Measurements from ENCODE around the gene SIK3.
"Not testable (repeated sequence)": the region's sequence is repeated elsewhere in the genome, so short reads cannot be mapped to it uniquely, and the experiment has no call there.

Gene SIK3

DNA sequence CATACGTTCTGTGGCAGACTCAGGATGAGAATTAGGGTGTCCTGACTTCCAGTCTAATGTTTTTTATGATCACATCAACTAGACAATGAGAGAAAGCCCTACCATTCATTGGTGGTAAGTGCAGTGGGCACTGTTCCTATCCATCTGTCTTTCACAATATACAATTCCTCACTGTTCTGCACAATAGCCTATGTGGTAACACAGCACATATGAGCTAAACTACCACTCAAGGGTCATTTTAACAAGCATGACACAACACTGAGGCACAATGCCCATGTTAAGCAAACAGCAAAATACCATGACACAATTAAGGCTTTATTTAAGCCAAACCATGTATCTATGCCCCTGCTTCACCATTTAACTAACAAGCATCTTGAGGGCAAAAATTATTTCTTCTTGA lies 52.3 kb downstream of the SIK3 start:
- DNase-seq (ENCODE audit: low spot score): peak; percentile 15

DNA sequence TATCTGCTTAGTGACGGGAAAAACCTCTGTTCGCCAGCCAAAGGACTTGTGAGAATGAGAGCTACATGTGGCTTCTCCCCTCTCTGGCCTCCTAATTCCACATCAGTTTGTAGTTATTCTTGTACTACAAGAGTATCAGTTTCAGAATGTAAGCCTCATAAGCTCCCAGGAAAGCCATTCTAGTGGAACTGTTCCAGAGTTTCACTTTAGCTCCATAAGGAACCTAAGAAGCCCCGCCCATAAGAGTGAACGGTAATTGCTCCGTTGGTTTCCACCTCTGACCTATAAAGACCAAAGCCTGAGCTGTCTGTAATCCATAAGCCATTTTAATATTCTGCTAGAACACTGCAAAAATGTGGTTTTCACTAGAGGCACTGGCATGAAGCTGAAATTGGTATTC lies 53.0 kb downstream of the SIK3 start:
- peak; percentile 12 for DNase-seq (ENCODE audit: low spot score)

GRCh38 chr11:117044287-117045035 lies 53.8 kb downstream of the SIK3 start:
- no peak for DNase-seq (ENCODE audit: low spot score)

GRCh38 chr11:117042689-117043088 lies 55.5 kb downstream of the SIK3 start:
- no peak for DNase-seq (ENCODE audit: low spot score)

- no peak for DNase-seq (ENCODE audit: low spot score)
Measured at GRCh38 chr11:117039900-117040299, 58.3 kb downstream of the SIK3 start.

DNA sequence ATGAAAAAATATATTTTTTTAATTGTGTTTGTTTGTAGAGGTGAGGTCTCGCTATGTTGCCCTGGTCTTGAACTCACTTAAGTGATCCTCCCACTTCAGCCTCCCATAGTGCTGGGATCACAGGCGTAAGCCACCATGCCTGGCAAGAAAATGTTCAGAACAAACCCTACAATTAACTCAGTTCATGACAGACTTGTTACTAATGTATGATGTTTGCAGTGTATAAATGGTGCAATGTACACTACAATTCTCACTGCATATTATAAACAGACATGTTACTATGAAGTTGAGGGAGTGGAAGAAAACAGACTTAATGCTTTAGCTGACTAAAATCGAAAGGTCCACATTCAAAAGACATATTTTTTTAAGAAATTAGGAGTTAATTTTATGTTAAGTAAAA lies 59.0 kb downstream of the SIK3 start:
- DNase-seq (ENCODE audit: low spot score): no peak

GRCh38 chr11:117037975-117038350 lies 60.3 kb downstream of the SIK3 start:
- no peak for DNase-seq (ENCODE audit: low spot score)

DNA sequence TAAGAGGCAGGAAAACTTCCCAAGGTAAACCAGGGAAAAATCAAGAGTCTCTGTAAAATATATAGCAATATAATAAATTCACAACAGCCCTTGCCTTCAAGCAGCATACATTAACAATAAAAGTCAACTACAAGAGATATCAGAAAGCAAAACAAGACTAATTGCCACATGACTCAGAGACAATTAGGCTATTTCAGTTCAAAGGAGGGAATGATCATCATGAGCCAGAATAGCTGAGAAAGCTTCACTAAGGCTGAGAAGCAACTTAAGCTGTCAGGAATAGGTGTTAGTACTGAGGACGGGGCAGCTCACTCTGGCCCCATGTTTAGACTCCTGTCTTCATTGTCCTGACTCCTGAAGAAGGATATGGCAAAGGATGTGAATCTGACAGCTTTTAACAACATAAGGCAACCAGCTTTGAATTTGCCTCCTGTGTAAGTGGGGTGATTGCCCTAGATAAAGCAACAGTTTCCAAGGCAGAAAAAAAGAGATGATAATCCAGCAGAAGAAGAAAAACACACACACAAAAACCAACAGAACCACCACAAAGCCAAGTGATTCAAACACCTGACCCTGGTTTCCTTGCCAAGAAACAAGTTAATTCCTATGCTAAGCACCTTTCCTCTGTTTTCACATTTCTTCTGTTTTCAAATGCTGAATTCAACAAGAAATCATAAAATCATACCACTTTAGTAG lies 60.8 kb downstream of the SIK3 start:
- no peak for DNase-seq (ENCODE audit: low spot score)

GRCh38 chr11:117034901-117035300 lies 63.3 kb downstream of the SIK3 start:
- DNase-seq (ENCODE audit: low spot score): no peak

DNA sequence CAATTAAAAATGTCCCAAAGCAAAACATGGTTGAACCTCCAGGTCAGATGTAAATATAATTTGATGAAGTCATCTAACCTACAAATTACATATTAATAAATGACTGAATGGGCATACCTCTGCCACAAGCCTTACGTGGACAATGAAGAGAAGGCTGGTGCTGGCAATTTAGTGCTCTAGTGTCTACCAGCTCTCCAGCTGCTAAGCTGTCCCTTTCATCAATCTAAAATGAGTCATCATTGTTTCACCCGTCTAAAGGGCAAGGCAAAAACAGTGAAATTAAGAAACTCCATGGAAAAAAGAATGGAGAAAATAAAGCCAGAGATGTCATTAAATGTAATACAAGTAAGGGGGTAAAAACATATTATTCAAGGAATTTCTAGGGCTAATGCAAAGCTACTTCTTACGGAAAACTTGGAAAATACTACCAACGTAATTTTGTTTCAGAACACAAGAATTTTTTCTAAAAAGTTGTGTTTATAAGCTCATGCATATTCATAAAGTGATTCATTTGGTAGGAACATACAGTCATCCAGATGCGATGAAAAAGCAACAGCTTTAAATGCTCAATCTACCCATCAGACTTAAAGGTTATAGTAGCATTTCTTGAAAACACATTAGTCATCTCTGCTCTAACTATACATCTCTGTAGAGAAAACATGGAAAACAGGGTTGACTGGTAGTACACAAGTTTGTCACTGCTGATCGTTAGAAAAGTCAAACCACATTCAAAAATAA lies 71.5 kb downstream of the SIK3 start:
- DNase-seq (ENCODE audit: low spot score): peak; percentile 38

DNA sequence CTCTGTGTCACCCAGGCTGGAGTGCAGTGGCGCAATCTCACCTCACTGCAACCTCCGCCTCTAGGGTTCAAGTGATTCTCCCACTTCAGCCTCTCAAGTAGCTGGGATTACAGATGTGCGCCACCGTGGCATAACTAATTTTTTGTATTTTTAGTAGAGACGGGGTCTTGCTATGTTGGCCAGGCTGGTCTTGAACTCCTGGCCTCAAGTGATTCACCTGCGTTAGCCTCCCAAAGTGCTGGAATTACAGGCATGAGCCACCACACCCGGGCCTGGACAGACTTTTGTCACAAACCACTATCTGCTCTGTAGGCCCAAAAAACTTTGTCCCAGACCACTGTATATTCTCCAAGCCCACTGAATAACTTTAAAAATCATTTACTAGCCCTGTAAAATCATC lies 74.5 kb downstream of the SIK3 start:
- DNase-seq (ENCODE audit: low spot score): not testable (repeated sequence)

DNA sequence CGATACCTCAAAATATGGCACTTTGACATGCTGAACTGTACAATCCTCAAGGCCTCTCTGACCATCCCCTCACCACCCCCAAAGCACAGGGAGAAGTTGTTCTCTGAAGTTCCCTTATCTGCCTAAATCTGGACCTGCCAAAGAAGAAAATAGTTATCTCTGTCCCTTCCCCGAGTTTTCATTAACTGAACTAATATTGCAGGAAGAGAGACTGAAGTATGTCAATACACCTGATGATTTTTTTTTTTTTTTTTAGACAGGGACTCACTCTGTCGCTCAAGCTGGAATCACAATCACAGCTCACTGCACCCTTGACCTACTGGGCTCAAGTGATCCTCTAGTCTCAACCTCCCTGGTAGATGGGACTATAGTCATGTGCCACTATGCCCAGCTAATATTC lies 75.0 kb downstream of the SIK3 start:
- no peak for DNase-seq (ENCODE audit: low spot score)

DNA sequence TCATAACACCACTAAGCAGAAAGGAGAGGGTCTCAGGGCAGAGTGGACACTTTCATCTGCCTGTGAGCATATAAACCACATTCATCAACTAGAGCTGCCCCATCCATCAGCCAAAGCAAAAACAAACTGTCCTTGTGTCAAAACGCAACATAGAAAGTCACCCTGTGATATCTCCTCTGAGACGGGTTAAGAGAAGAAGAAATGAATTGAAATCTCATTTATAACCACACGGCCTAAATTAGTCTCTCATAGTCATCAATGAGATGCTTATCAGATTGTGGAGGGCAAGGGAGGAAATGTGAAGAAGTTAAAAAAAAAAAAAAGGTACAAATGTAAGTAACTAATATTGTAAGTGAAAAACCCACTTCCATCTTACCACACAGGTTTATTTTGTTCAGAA lies 75.7 kb downstream of the SIK3 start:
- no peak for DNase-seq (ENCODE audit: low spot score)

DNA sequence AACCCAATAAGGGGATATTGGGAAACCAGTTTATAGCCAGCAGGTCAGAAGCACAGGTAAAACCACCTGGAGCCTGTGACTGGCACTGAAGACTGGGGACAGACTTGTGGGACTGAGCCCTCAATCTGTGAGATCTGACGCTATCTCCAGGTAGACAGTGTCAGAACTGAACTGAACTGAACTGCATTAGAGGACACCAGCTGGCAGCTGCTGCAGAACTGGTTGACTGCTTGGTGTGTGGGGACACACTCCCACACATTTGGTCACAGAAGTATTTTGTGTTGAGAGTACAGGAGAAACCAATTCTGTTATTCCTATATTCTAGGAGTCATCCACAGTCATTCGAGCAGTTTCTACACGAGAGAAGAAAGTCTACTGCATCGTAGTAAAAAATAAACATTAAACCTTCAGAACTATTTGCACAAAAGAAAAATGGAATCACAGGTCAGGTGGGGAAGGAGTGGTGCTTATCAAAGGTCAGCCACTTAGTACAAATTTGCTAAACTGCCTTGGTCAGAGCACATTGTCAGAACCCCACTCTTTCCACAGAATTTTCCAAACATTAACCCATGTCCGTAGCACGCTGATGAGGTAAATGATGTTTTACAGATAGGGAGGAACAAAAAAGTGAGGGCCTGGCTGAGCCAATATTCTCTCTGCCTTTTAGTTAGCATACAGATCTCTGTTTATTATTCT lies 77.2 kb downstream of the SIK3 start:
- no peak for DNase-seq (ENCODE audit: low spot score)

DNA sequence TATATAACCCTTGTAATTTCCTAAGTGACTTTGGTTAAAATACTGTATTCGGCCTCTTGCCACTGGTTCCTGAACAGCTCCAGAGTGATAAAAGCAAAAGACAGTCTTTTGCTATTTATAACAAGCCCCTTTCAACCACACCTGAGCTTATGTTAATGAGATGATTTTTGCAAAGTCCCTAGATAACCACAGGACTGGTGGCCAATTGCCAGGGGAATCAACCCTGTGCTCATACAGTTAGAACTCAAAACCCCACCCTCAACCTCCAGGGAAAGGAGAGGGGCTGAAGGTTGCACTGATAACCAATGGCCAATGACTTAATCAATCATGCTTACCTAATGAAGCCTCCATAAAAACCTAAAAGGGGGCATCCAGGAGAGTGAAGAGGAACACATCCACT lies 77.9 kb downstream of the SIK3 start:
- no peak for DNase-seq (ENCODE audit: low spot score)

DNA sequence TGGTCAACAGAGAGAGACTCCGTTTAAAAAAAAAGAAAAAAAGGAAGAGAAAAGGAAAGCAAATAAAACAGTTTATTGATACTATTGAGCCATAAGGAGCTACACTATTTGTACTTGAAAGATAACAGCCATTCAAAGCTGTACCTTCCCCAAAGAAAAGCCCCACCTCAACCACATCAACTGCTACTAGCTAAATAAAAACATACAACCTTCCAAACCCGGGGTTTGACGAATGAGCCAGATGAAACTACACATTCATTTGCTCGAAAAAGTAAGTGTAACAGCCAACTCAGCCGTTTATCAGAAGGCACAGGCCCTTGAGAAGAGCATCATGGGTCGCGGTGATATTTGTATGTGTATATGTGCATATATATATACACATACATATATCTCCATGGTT lies 78.4 kb downstream of the SIK3 start:
- no peak for DNase-seq (ENCODE audit: low spot score)

GRCh38 chr11:117017456-117017855 lies 80.8 kb downstream of the SIK3 start:
- DNase-seq (ENCODE audit: low spot score): no peak

DNA sequence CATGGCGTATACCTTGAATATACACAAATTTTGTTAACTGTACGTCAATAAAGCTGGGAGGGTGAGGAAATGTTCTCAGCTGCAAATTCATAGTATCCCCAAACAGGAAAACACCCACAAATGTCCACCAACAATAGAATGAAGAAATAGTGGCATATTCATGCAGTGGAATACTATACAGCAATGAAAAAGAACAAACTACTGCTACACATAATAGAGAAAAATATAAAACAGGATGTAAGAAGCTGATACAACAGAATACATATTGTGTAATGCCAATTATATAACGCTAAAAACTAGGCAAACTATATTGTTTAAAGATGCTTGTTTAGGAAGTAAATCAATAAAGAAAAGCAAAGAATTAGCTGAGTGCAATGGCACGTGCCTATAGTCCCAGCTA lies 81.5 kb downstream of the SIK3 start:
- DNase-seq (ENCODE audit: low spot score): no peak

DNA sequence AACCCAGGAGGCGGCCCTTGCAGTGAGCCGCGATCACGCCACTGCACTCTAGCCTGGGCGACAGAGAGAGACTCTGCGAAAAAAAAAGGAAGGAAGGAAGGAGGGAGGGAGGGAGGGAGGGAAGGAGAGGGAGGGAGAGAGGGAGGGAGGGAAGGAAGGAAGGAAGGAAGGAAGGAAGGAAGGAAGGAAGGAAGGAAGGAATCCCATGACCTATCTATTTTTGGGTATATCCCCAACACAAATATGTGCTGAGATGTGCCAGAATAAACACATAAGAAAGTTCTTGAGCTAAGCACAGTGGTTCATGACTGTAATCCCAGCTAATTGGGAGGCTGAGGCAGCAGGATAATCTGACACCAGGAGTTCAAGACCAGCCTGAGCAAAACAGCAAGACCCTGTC lies 82.0 kb downstream of the SIK3 start:
- no peak for DNase-seq (ENCODE audit: low spot score)

DNA sequence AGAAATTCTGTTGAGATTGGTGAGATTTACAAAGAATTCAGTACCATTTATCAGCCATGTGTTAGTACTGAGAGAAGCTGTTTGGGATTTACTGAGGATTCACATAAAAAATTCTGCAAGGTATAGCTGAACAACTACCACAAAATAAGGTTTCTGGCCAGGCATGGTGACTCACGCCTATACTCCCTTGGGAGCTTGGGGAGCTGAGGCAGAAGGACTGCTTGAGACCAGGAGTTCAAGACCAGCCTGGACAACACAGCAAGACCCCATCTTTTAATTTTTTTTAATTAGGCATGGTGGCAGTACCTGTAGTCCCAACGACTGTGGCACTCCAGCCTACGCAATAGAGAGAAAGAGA lies 86.7 kb downstream of the SIK3 start:
- no peak for DNase-seq (ENCODE audit: low spot score)

GRCh38 chr11:117010808-117011540 lies 87.3 kb downstream of the SIK3 start:
- peak; percentile 84 for DNase-seq (ENCODE audit: low spot score)
